HG03521 (cell line): ENCODE data around the gene TMPRSS4.

Experiments
- ATAC-seq: cut with Tn5 transposase; IDR thresholded peaks from one replicate; pipeline ENCODE4 v1.9.1; 2021; ENCODE audit warnings: mild to moderate bottlenecking, moderate library complexity; ENCODE audit not compliant: unreplicated experiment

TMPRSS4 gene

DNA sequence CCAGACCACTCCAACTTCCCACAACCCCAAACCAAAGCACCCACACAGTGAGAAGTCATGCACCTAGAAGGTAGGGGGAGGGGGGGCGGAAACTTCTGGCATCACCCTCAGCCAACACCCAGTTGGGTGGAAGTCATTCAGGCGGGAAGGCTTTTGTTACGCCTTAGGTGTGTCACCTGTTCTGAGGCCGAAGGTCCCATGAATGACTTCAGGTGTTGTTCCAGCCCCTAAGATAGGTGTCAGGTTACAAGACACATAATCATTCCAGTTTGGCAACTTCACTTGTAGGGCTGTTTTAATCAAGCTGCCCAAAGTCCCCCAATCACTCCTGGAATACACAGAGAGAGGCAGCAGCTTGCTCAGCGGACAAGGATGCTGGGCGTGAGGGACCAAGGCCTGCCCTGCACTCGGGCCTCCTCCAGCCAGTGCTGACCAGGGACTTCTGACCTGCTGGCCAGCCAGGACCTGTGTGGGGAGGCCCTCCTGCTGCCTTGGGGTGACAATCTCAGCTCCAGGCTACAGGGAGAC, at the start of gene TMPRSS4:
TSS of gene TMPRSS4 (plus strand) at position 325 of the 528 bp plus-strand sequence. CDS start 225 bp downstream, outside the sequence.
- no peak for ATAC-seq

DNA sequence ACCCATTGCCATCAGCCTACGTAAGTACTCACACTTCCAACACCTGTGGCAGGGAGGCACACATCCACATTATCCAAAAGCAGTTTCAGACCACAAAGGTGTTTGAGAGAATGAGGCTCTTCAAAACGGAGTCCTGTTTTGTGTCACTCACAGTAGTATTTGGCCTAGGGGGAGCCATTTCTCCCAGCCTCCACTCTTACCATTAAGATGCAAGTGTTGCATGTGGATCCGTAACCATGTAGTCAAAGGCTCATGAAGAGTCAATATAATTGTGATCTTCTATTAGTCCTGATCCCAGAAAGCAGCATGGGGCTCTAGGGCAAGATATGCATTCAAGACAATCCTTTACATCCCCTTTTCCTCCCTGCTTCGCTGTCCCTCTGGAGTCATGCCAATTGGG, 49.2 kb upstream of the TMPRSS4 start:
- ATAC-seq, result no peak

GRCh38 chr11:118028626-118029025, 48.3 kb upstream of the TMPRSS4 start:
- no peak for ATAC-seq

GRCh38 chr11:118033443-118033842, 43.4 kb upstream of the TMPRSS4 start:
- no peak for ATAC-seq

GRCh38 chr11:118042141-118042540, 34.7 kb upstream of the TMPRSS4 start:
- no peak for ATAC-seq

GRCh38 chr11:118042796-118043195, 34.1 kb upstream of the TMPRSS4 start:
- ATAC-seq, result no peak

DNA sequence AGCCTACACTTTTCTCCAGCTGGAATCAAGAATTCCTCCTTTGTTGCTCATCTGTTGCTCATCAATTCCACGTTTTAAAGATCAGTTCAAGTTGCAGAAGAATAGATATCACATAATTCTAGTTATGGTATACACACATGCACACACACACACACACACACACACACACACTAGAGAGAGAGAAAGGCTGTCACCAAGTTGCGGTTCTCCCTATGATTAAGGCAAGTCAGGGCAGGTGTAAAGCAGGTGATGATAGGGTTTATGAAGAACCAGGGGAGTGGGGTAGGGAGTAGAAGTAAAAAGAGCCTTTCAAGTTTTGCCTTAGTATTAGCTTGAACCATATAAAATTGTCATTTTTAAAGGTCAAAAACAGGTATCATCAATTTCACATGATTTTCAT, 31.7 kb upstream of the TMPRSS4 start:
- no peak for ATAC-seq

DNA sequence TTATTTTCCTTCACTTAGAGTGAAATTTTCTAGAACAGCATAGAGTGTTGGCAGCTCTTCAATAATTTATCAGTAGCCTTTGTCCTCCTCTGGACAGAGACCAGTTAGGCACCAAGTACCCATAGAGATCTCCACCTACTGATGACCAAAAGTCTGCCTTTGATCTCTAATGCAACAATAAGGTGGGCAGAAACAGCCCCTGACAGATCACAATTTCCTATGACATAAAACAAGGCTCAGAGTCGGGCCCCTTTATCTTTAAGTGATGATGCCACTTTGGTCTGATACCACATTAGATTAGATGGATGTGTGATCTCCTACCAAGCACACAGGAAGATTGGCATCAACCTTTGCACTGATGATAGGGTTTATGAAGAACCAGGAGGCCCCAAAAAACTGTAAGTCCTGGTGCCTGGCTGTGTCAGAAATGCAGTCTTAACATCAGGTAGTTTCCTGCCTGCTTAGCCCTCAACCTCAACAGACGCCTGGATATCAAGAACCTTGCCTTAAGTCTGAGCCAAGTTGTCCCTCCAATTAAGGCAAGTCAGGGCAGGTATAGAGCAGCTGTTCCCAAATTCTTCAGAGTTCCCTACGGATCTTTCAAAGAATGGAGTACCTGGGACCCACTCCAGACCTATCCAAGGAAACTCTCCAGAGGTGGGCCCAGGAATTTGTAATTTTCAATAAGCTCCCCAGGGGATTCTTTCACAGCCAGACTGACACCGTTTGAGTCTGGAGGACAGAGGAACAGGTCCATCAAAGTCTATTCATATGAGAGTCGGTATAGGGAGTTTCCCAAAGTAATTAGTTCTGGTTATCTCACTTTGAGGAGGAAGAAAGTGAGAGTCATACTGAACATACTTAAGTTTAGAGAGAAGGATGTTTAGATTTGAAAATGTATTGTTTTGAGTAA, 30.6 kb upstream of the TMPRSS4 start:
- no peak for ATAC-seq

DNA sequence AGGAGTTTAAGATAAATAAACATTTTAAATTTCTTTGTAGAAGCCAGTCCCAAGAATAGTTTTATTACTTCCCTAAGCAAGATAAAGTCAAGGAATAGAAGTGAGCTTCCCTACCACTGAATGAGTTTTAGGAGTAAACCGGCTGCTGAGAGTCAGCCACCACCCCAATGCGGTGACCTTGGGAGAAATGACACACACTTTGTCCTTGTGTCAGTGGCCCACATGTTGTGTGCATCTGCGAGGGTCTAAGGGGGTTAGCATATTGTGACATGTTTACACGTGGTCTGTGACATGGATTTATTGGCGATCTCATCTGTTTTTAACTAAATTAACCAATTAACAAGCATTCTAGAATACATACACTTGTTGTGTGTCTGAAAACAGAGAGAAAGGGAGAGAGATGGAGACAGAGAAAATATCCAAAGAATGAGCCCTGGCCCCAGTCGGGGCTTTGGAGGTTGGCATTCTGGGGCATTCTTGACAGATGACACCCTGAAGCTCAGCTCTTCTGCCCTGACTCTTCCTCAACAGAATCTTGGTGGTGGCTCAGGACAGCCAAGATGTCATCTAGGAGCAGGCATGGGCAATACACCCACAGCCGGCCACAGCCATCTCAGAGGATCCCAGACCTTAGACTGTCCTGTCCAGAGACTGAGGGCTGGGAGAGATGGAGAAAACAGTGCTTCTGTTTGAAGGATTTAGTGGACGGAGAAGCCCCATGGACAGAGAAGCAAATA, 29.7 kb upstream of the TMPRSS4 start:
- no peak for ATAC-seq

DNA sequence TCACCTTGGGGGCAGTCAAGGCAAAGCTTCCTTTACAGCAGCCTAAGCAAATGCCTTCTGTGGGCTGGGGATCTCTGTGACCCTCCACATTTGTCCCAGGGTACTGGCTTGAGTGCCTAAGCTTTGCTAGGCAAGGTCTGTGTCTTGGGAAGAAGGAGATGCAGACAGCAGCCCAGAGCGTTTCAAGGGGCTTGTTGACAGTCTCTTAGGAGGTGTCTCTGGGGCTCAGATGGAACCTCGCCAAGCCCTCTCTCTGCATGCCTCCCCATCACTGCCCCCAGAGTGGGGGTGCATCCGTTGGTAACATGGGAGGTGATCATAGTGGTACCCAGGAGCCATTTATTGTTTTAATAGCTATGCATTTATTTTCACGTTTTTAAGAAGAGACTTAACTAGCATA, 29.1 kb upstream of the TMPRSS4 start:
- no peak for ATAC-seq

DNA sequence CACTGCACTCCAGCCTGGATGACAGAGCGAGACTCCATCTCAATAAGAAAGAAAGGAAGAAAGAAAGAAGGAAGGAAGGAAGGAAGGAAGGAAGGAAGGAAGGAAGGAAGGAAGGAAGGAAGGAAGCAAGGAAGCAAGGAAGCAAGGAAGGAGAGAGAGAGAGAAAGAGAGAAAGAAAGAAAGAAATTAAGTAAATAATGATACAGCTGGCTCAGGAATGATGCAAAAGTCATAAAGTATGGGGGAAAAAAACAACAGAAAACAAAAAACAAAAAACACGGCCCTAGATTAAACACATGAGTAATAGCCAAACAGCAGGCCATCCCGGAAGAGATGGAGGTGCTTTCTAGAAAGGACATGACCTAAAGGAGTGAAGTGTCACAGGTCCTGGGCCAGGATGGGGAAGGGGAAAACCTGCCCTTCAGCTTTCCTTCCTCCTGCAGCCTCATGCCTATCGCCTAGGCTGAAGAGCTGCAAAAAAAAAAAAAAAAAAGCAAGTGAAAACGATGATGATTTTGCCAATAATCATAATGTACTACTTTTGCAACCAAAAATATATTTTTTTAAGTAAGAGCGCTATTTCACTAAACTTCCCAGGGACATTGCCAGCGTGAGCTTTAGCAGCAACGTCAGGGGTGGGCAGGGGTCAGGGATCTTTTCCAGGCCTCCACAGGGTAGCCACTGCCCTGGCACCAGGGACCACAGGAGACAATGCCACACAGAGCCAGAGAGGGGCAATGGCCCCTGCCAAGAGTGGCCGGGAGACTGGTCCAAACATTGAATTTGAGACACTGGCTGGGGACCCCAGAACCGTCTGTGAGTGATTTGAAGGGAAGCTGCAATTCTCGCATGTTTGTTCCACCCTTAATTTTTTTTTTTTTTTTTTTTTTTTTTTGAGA, 28.2 kb upstream of the TMPRSS4 start:
- no peak for ATAC-seq

- ATAC-seq, result no peak
Observed at GRCh38 chr11:118049771-118050170, 27.1 kb upstream of the TMPRSS4 start.

GRCh38 chr11:118050208-118050891, 26.5 kb upstream of the TMPRSS4 start:
- ATAC-seq, result no peak

GRCh38 chr11:118051136-118051610, 25.7 kb upstream of the TMPRSS4 start:
- no peak for ATAC-seq

DNA sequence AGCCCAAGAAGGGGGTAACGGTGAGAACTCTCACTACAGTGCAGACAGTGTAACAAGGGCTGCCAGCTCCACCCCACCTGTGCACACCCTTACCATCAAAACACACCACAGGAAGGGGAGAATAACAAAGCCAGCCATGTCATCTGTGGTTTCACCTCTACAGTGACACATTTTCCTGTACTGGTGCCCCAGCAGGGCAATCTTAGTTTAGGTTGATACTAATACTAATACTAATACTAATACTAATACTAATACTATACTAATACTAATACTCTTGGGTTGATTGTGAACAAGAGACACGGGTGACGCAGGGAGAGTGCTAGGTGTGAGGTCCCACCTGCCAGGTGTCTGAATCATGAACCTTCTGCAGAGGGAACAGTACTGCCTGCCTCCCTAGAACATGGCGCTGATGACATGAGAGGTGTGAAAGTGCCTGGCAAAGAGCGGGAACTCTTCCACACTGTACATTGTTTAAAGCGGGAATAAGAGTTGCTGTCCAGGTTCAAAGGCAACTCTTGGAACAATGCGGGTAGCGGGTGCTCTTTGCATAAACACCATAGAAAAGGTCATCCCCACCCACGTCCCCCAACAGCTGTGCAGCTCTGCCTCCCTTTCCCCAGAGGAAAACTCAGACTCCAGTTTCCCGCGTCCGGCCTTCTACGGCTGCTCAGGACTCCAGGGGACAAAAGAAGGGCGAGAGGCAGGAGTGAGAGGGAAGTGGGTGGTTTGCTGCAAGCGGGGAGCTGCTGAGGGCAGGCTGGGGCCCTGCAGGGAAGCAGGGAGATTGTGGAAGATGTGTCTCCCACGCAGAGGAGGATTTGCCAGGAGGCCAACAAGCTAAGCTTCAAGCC, 25.0 kb upstream of the TMPRSS4 start:
- no peak for ATAC-seq

- no peak for ATAC-seq
Observed at GRCh38 chr11:118052581-118053206, 24.2 kb upstream of the TMPRSS4 start.

DNA sequence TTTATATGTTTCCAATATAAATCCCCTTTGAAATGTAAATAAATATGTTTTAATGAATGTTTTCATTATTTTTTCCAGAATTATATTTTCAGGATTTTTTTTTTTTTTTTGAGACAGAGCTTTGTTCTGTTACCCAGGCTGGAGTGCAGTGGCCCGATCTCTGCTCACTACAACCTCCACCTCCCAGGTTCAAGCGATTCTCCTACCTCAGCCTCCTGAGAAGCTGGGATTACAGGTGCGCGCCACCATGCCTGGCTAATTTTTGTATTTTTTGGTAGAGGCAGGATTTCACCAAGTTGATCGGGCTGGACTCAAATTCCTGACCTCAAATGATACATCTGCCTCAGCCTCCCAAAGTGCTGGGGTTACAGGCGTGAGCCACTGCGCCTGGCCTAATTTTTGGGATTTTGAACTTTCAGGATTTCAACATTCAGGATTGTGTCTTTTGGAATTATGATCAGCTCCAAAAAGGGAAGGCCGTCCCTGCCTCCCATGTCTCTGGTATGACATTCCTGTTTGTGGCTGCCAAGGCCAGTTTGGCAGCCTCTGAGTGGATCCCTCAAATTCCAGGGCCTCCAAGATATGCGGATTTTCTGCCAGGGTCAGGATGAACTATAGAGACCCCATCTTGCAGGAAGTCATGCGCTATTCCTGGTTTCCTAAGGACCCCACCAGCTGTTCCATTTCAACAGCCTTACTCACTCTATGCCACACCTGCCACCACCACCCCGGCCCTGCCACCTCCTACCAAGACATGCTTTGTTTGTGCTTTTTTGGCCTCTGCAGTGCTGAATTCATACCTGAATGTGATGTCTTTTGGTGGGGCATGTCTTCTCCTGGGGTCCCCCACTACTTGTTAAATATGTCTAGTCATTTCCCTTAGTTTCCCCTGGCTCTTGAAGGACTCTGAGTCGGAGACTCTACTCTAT, 21.9 kb upstream of the TMPRSS4 start:
- no peak for ATAC-seq

GRCh38 chr11:118055966-118056365, 20.9 kb upstream of the TMPRSS4 start:
- no peak for ATAC-seq
